GM18861 (cell line): ENCODE data around the gene MTMR10.

Source experiments
- ATAC-seq: cut with Tn5 transposase; IDR thresholded peaks from one replicate; pipeline ENCODE4 v1.9.1; 2021; ENCODE audit not compliant: unreplicated experiment

MTMR10 gene

GRCh38 chr15:30991255-30992235, at the start of gene MTMR10:
TSS of gene MTMR10 (minus strand) at chr15:30991628. CDS start at chr15:30991506, 122 bp downstream.
- peak; percentile 78 for ATAC-seq

DNA sequence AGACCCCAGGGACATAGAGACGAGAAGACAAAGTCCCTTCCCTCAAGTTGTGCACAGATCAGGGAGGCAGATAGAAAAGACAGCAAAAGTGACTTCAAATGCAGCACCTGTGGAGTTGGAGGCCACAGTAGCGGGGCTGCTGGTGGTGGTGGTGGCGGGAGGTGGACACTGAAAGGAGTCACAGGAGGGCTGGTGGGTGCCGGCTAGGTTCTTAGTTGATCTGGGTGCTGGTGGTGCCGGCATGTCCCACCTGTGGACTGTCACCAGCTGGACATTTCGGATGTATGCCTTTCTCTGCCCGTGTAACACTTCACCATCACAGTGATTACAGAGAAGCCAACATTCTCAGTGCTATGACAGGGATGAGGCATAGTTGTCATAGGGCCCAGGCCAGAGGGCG, 49.2 kb upstream of the MTMR10 start:
- ATAC-seq, result no peak

GRCh38 chr15:31039961-31040360, 48.5 kb upstream of the MTMR10 start:
- ATAC-seq, result no peak

- no peak for ATAC-seq
Observed at GRCh38 chr15:31037731-31038477, 46.5 kb upstream of the MTMR10 start.

GRCh38 chr15:31036783-31037182, 45.4 kb upstream of the MTMR10 start:
- no peak for ATAC-seq

GRCh38 chr15:31035610-31036009, 44.2 kb upstream of the MTMR10 start:
- ATAC-seq, result no peak

GRCh38 chr15:31034152-31034551, 42.7 kb upstream of the MTMR10 start:
- ATAC-seq, result no peak

- ATAC-seq, result no peak
Observed at GRCh38 chr15:31032961-31033371, 41.5 kb upstream of the MTMR10 start.

DNA sequence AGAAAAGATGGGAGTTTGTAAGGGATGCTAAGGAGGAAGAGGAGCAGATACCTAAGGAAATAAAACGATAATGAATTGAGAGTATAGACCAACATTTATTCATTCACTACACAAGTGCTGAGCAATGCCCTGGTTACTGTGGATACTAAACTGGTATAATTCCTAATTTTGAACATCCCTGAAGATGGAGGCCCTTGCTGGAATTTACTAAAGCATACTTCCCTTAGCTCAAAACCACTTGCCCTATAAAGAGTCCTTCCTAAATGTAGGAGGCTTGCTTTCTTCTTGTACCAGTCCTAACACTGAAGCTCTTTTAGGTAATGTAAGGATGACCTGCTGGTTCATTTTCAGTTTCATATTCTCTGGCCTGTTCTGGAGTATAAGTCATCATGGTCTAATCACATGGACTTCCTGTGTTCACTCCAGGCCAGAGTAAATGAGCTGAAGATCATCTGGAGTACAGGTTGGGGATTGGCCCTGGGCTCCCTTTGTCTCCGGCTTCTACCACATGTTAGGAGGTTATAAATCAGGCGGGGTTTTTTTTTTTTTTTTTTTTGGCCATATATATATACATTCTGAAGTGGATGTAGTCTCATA, 40.1 kb upstream of the MTMR10 start:
- peak; percentile 85 for ATAC-seq

GRCh38 chr15:31027910-31028578, 36.6 kb upstream of the MTMR10 start:
- ATAC-seq, result no peak

GRCh38 chr15:31025996-31026395, 34.6 kb upstream of the MTMR10 start:
- ATAC-seq, result no peak

DNA sequence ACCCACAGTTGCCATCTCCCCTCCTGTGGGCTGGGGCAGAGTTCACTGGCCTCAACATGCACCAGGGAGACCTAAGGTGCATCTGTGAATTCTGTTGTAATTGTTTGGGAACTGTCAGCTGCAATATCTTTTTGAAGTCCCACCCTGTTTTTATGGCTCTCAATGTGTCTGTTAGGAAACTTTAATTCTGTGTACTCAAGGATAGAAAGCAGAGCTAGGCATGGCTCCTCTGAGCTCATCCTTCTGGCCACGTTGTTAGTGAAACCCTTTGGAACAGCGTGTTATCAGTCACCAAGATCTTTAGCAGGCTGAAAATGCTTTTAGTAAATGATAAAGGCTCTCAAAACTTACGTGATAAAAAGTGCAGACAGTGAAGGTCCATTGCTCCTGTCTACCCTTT, 33.6 kb upstream of the MTMR10 start:
- ATAC-seq, result no peak

- no peak for ATAC-seq
Observed at GRCh38 chr15:31024330-31024729, 32.9 kb upstream of the MTMR10 start.

DNA sequence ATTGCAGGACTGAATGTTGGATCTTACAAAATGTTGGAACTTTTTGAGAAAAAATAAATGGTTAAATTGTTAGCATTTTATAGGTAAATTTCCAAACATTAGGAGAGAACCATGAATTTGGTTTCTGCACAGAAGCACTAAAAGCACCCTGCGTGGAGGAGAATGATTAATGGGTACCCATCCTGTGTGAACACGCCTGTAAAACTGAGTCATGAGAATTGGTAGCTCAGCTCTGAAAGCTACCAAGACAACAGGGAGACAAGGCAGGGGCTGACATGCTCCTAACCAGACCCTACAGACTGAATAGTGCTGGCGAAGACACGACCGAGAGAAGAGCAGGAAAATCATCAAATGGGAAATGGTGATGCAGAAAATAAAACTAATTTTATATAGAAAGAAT, 32.4 kb upstream of the MTMR10 start:
- no peak for ATAC-seq

DNA sequence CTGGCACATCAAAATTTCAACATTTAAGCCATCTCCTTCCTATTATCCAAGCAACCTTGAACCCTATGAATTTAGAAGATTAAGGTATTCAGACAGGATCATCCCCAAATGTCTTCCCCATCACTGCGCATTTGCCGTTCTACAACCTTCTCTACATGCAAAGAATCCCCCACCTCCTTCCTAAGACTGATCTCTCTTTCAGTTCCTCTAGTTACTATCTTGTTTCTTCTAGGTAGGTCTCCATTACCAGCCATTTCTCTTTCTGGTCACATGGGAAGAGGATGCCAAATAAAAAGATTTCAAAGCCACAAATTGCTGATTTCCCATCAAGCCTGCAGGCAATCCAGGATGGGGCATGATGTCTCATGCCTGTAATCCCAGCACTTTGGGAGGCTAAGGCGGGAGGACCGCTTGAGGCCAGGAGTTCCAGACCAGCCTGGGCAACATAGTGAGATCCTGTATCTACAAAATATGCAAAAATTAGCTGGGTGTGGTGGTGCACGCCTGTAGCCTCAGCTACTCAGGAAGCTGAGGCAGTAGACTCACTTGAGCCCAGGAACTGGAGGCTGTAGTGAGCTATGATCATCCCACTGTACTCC, 29.7 kb upstream of the MTMR10 start:
- ATAC-seq, result no peak

DNA sequence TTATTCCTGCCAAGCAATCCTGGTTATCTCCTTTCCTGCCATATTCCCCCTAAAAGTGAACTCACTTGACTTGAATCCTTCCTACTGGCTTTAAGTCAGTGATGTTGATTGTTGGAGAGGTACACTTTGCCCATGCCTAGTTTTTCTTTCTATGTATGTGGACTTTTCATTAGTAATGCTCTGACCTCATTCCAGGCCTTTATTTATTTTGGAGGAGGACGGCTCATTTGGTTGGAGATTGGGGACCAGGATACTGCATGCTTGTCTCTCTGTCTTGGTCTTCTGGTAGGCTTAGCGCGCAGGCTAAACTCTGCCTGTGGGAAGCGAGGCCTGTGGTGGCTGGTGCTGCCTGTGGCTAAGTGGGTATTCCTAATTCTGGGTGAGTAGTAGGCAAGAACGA, 29.1 kb upstream of the MTMR10 start:
- ATAC-seq, result no peak

- ATAC-seq, result no peak
Observed at GRCh38 chr15:31019986-31020385, 28.6 kb upstream of the MTMR10 start.

DNA sequence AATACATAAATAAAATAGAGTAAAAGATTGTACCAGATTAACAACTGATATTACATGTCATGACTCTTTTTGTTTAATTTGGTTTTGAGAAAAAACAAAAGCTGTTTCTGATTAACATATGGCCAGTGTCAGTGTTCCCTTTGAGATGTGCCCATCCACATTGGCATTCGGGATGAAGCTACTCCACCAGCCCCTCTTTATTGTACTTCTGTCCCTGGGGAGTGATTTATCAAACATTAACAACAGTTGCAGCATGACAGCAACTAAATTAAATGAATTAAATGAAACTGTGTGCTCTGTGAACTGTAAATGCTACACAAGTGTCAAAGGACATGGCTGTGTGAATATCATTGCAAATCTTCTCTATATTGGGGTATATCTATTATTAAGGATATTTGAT, 25.9 kb upstream of the MTMR10 start:
- no peak for ATAC-seq

DNA sequence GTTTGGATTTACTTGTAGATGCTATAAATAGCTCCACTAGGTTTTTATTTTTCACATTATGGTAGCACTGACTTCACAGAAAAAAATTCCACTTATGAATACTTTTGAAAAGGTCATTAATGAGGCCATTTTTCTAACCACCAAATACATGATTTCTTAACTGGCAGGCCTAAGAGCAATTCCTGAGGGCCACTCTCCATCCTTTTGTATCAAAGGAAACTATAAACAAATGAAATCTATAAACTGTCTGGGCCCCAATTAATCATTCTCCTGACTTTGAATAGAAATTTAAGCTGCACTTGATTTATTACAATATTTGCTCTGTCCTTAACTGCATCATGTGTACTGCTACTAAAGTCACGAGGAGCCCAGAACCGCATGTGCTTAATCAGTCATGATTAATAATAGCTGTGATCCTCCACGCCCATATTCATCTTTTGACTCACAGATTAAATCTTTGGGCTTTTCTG, 25.1 kb upstream of the MTMR10 start:
- no peak for ATAC-seq

DNA sequence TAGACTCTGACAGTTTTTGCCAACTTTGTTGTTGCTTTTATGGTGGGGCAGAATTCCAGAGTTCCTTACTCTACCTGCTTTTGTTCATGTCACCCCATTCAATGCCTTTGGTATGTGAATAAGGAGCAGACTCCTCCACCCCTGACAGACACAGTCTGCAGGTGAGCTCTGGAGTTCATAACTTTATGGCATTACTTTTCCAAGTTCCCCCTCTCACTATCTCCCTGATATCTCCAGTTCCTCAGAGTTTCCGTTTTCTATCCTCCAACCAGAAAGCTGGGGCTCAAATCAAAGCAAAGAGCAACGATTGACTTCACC, 23.1 kb upstream of the MTMR10 start:
- no peak for ATAC-seq
